ENCODE measurements around the gene GREM2. TPM values are rescaled to one million over a fixed set of nuclear protein-coding genes. Genes with fewer than 3 reads are reported as not detected.
A peak's percentile ranks its signal among the peaks of the same experiment; 100 is the strongest.

GREM2 gene
- total RNA-seq, 1 experiment from 2014 or later = not detected

GRCh38 chr1:240465531-240465940 is 146.4 kb downstream of the GREM2 start:
- no peaks in the 10 kb centered on the region for H3K9me3 Mint-ChIP-seq
- Histone ChIP-seq H3K56ac (ENCODE audit: insufficient read length, low read depth, low read length) (no peak overlapping the region), H3K23ac (ENCODE audit: insufficient read length, low read depth, low read length) (no peak overlapping the region), H3K79me2 (ENCODE audit: insufficient read depth, low read length) (no peaks in the 10 kb centered on the region), H4K20me1 (ENCODE audit: control insufficient read depth, insufficient read depth, insufficient read length) (no peaks in the 10 kb centered on the region), H3K79me1 (ENCODE audit: insufficient read depth, low read depth, low read length, poor library complexity, severe bottlenecking) (no peaks in the 10 kb centered on the region), H2AK5ac (ENCODE audit: insufficient read length, low read length) (no peak overlapping the region), H3K4me2 (ENCODE audit: insufficient read depth, insufficient read length, low read length) (no peak overlapping the region), H2BK120ac (ENCODE audit: low read depth, low read length, poor library complexity, severe bottlenecking) (no peak overlapping the region), H4K8ac (replicated peaks; ENCODE audit: insufficient read length, low read depth, low read length) (no peak overlapping the region), H3T11ph (ENCODE audit: low read length) (no peak overlapping the region), H3K18ac (ENCODE audit: insufficient read length, low read depth, low read length) (no peak overlapping the region), H3K27me3 (ENCODE audit: insufficient read depth, low read length) (no peaks in the 10 kb centered on the region), H3K4ac (ENCODE audit: low read depth, low read length) (no peak overlapping the region), H3K9me3 (ENCODE audit: control insufficient read depth, low read depth, low read length) (no peaks in the 10 kb centered on the region), H4K91ac (ENCODE audit: insufficient read length, low read depth, low read length) (no peak overlapping the region), H3K4me1 (ENCODE audit: insufficient read depth, low read length) (no peaks in the 10 kb centered on the region; the same call in 1 of the 2 replicates), H3K14ac (ENCODE audit: insufficient read depth, low read length) (no peak overlapping the region), H2BK12ac (ENCODE audit: insufficient read length, low read depth, low read length) (no peak overlapping the region), H2BK5ac (ENCODE audit: insufficient read length, low read length) (no peak overlapping the region), H2BK20ac (ENCODE audit: low read depth, low read length, poor library complexity, severe bottlenecking) (no peak overlapping the region), H2BK15ac (ENCODE audit: low read depth, low read length) (no peak overlapping the region), H3K27ac (ENCODE audit: insufficient read length, low read depth, low read length) (peak overlapping the region; percentile 68), H2AFZ (ENCODE audit: low read length) (no peak overlapping the region), H4K5ac (ENCODE audit: insufficient read length, low read depth, low read length) (no peak overlapping the region), H3K23me2 (ENCODE audit: insufficient read length, low read depth, low read length, poor library complexity, severe bottlenecking) (no peaks in the 10 kb centered on the region), H3K9ac (ENCODE audit: extremely low read depth, insufficient read length, low read length) (no peak overlapping the region)
- peak; percentile 40 for DNase-seq
- H3K36me3 Mint-ChIP-seq (ENCODE audit: insufficient read depth in 1 of 3, low read depth in 3 of 3) = no peaks in the 10 kb centered on the region
- H3K4me3 Mint-ChIP-seq = no peak overlapping the region
- peak overlapping the region in 1 of 3 experiments; percentile 0; a peak in 1 of 7 replicates for H3K27ac Mint-ChIP-seq
- no CpG with 5 or more reads among the region's 6 CpGs for WGBS (ENCODE audit: extremely low coverage, insufficient read length, low lambda C conversion rate)
- H3K4me1 Mint-ChIP-seq = peaks cover 13% of the 10 kb centered on the region in 2 experiments
- no peaks in the 10 kb centered on the region for H3K27me3 Mint-ChIP-seq (ENCODE audit: low read depth)
- no peak for TF ChIP-seq CTCF (conservative IDR thresholded peaks at IDR 0.05)
